DND-41 (cell line): ENCODE measurements around the gene LPAR3.

ENCODE experiments used
- CTCF ChIP-seq: IDR thresholded peaks from 2 replicates; pipeline ENCODE4 v1.5.1; 2012; ENCODE audit warnings: borderline replicate concordance, low read length, moderate library complexity, mild to moderate bottlenecking; ENCODE audit not compliant: poor library complexity, severe bottlenecking; ENCODE audit errors: extremely low read depth
- EZH2 ChIP-seq: IDR thresholded peaks from 3 replicates; pipeline ENCODE4 v1.6.1; 2012; ENCODE audit warnings: borderline replicate concordance, low read depth, mild to moderate bottlenecking, moderate library complexity, low read length, inconsistent platforms; ENCODE audit not compliant: severe bottlenecking

GRCh38 chr1:84940481-84940880, 47.5 kb upstream of the LPAR3 start:
- TF ChIP-seq EZH2, result no peak
- no peak for TF ChIP-seq CTCF
